Thyroid gland (tissue), 4 donors: ENCODE data around the gene IL31.

ENCODE experiments used
- CTCF ChIP-seq, 6 experiments: fragments of 200-600 bp in 3 of 6; fragments of 450-650 bp in 3 of 6; sonication (generic) in 3 of 6; IDR thresholded peaks; one replicate each; pipeline ENCODE4 v1.5.1; 2016 to 2019; ENCODE audit warnings: antibody characterized with exemption in 6 of 6, mild to moderate bottlenecking in 2 of 6, inconsistent platforms in 1 of 6, moderate library complexity in 1 of 6
- POLR2A ChIP-seq, 2 donors: fragments of 450-650 bp; IDR thresholded peaks; one replicate each; pipeline ENCODE4 v1.6.1; 2017; ENCODE audit warnings: antibody characterized with exemption in 2 of 2, mild to moderate bottlenecking in 2 of 2, moderate library complexity in 1 of 2

GRCh38 chr12:122138181-122138580 is 35.8 kb downstream of the IL31 start:
- TF ChIP-seq CTCF (IDR thresholded peaks at IDR 0.05) = no peak
- TF ChIP-seq POLR2A (IDR thresholded peaks at IDR 0.05) = peak in 1 of 2 donors; percentile 5
